GM12892 (cell line): Measurements from ENCODE around the gene NRXN3.

ENCODE experiments used
- POLR2A ChIP-seq: IDR thresholded peaks from 2 replicates; pipeline ENCODE4 v1.6.1; 2011; ENCODE audit warnings: low read depth, low read length, control low read depth
- POLR2AphosphoS5 ChIP-seq: IDR thresholded peaks from 2 replicates; pipeline ENCODE4 v1.6.1; 2011; ENCODE audit warnings: low read depth, low read length, control low read depth

DNA sequence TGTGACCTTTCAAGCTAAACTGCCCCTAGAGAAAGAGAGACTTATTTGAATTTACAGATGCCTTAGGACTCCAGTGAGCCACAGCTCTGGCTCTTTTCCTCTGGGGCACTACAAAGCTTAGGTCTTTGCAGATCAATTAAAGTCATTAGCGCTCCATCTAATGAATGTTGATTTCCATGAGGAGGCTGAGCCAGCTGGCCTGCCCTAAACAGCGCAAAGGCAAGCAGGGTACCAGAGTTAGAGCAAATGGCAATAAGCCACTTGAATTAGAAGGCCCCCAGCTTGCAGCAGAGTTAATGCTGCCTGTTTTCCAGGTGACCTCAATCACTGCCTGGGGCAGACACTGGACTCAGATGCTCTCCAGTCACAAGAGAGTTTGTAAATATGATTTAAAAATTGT, 1345.8 kb downstream of the NRXN3 start:
- TF ChIP-seq POLR2A (no peak), POLR2AphosphoS5 (no peak)
